ENCODE results near the gene GTF3C6.

Gene GTF3C6, protein sequence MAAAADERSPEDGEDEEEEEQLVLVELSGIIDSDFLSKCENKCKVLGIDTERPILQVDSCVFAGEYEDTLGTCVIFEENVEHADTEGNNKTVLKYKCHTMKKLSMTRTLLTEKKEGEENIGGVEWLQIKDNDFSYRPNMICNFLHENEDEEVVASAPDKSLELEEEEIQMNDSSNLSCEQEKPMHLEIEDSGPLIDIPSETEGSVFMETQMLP

GRCh38 chr6:110958329-110959192 lies at the start of gene GTF3C6:
Gene GTF3C6 (plus strand): TSS chr6:110958706. CDS start chr6:110958770, 64 bp downstream.
- POLR2A ChIA-PET = interaction anchor here (0.6 to 2.3 kb wide), 8 partner anchors 9 to 429 kb away, joined by 3 to 27 read pairs (median 4); partner anchors contain the start of genes AMD1, CDK19 and RPF2

DNA sequence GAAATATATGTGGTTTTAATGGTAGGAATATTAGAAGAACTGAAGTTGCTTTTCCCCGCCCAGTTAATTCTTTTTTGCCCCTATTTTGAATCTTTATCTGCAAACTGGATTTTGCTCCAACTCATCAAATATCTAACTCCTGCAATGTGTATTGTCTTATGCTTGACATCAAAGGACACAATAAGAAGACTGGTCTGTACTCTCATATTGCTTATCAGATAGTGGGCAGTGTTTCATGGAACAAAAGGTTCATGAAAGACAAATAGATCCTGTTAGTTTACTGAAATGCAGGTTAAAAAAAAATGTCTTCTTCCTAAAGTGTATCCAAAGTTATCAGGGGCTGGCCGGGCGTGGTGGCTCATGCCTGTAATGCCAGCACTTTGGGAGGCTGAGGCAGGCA lies 27.7 kb upstream of the GTF3C6 start:
- ChIA-PET POLR2A (no interaction called here), CTCF (no interaction called here)
- TF ChIP-seq, protein P1, sequence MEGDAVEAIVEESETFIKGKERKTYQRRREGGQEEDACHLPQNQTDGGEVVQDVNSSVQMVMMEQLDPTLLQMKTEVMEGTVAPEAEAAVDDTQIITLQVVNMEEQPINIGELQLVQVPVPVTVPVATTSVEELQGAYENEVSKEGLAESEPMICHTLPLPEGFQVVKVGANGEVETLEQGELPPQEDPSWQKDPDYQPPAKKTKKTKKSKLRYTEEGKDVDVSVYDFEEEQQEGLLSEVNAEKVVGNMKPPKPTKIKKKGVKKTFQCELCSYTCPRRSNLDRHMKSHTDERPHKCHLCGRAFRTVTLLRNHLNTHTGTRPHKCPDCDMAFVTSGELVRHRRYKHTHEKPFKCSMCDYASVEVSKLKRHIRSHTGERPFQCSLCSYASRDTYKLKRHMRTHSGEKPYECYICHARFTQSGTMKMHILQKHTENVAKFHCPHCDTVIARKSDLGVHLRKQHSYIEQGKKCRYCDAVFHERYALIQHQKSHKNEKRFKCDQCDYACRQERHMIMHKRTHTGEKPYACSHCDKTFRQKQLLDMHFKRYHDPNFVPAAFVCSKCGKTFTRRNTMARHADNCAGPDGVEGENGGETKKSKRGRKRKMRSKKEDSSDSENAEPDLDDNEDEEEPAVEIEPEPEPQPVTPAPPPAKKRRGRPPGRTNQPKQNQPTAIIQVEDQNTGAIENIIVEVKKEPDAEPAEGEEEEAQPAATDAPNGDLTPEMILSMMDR (IDR thresholded peaks at IDR 0.05; ENCODE audit: insufficient read depth, low read length, missing control alignments) = no peak
- DNase-seq (ENCODE audit: low read depth, low spot score) = no peak
- H3K4me3 ChIP-seq (ENCODE audit: low read depth, low read length) = no peak overlapping the region

More at GRCh38 chr6:110958329-110959192, at the start of gene GTF3C6:
- CTCF ChIA-PET = interaction anchor here (0.8 to 2.7 kb wide), 6 partner anchors 8 to 427 kb away, joined by 3 to 10 read pairs (median 4); no protein-coding TSS in a partner anchor
- H3K4me3 ChIP-seq (ENCODE audit: low read depth, low read length) = peak within 1 kb of the TSS; percentile 89
- TF ChIP-seq, protein P1 (IDR thresholded peaks at IDR 0.05; ENCODE audit: insufficient read depth, low read length, missing control alignments) = no peak
- peak; percentile 65 for DNase-seq (ENCODE audit: low read depth, low spot score)

- POLR2A ChIA-PET = no interaction called here
These were observed 24.6 kb upstream of the GTF3C6 start for GRCh38 chr6:110933912-110934311.

DNA sequence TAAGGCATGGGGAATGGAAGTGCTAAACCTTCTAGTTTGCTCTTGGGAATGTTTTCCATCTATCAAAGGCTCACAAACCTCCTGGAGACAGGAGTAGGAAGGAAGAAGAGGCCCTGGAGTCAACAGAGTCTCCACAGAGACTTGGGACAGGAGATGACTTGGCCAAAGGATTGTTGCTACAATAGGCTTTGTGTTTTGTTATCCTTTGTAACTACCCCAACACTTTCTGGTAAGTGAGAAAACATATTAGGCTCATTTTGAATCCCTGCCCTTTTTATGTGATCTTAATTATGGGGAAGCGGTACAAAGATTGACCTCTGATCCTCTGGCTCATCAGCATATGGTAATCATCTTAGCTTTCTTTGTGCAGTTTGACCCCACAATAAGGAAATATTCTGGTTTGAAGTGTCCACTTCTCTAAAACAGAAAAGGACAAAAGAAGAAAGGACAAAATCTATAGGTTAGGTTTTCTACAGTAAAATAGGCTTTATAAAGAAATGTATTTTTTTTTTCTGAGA lies 24.1 kb upstream of the GTF3C6 start:
- TF ChIP-seq, protein P1 (IDR thresholded peaks at IDR 0.05; ENCODE audit: insufficient read depth, low read length, missing control alignments) = no peak
- DNase-seq (ENCODE audit: low read depth, low spot score) = no peak
- ChIA-PET CTCF (interaction anchor here (1.2 to 1.8 kb wide), 2 partner anchors 16 to 252 kb away, joined by 5 to 6 read pairs; no protein-coding TSS in a partner anchor), POLR2A (no interaction called here)
- no peak overlapping the region for H3K4me3 ChIP-seq (ENCODE audit: low read depth, low read length)

More at GRCh38 chr6:110933912-110934311, 24.6 kb upstream of the GTF3C6 start:
- CTCF ChIA-PET = interaction anchor here (1.2 to 1.8 kb wide), 2 partner anchors 17 to 252 kb away, joined by 5 to 6 read pairs; no protein-coding TSS in a partner anchor
- no peak for DNase-seq (ENCODE audit: low read depth, low spot score)
- TF ChIP-seq, protein P1 (IDR thresholded peaks at IDR 0.05; ENCODE audit: insufficient read depth, low read length, missing control alignments) = no peak
- H3K4me3 ChIP-seq (ENCODE audit: low read depth, low read length) = no peak overlapping the region

DNA sequence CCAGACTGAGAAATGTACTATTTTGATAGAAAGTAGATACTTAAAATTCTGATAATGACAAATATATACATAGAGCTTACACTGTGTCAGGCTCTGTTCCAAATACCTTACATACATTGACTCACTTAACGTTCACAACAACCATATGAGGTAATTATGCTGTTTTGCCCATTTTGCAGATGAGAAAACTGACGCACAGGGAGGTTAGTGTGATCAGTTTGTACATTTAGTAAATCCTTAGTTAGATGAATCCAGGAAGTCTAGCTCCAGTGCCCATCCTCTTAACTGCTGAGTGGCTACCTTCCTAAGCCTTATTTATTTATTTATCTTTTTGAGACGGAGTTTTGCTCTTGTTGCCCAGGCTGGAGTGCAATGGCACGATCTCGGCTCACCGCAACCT lies 23.3 kb upstream of the GTF3C6 start:
- ChIA-PET POLR2A (no interaction called here), CTCF (no interaction called here)
- no peak overlapping the region for H3K4me3 ChIP-seq (ENCODE audit: low read depth, low read length)
- TF ChIP-seq, protein P1 (IDR thresholded peaks at IDR 0.05; ENCODE audit: insufficient read depth, low read length, missing control alignments) = no peak
- DNase-seq (ENCODE audit: low read depth, low spot score) = no peak

GRCh38 chr6:110938171-110938570 lies 20.3 kb upstream of the GTF3C6 start:
- POLR2A ChIA-PET = no interaction called here
- TF ChIP-seq, protein P1 (IDR thresholded peaks at IDR 0.05; ENCODE audit: insufficient read depth, low read length, missing control alignments) = no peak

More at GRCh38 chr6:110938171-110938570, 20.3 kb upstream of the GTF3C6 start:
- CTCF ChIA-PET = no interaction called here
- DNase-seq (ENCODE audit: low read depth, low spot score) = no peak
- H3K4me3 ChIP-seq (ENCODE audit: low read depth, low read length) = no peak overlapping the region
